H9 (cell line): Measurements from ENCODE around the gene CTNNB1. TPM values are rescaled to one million over a fixed set of nuclear protein-coding genes. Genes with fewer than 3 reads are reported as not detected.

ENCODE experiments used
- DNase-seq: peaks from one replicate; pipeline ENCODE4 v3.0.0-alpha.2; 2017
- H2AFZ ChIP-seq: one replicate; pipeline ENCODE4 v1.6.1; 2013; ENCODE audit warnings: mild to moderate bottlenecking, low read length, control low read depth, moderate library complexity
- H2AK5ac ChIP-seq: 2 replicates; pipeline ENCODE4 v1.6.1; 2013; ENCODE audit warnings: low read length, control low read depth, mixed read lengths; ENCODE audit not compliant: insufficient read length
- H2BK120ac ChIP-seq: one replicate; pipeline ENCODE4 v1.6.1; 2013; ENCODE audit warnings: low read depth, mild to moderate bottlenecking, low read length, control low read depth, inconsistent platforms; ENCODE audit not compliant: poor library complexity, severe bottlenecking
- H2BK12ac ChIP-seq: 2 replicates; pipeline ENCODE4 v1.6.1; 2013; ENCODE audit warnings: low read length, control low read depth, mixed read lengths, low read depth; ENCODE audit not compliant: insufficient read length
- H2BK15ac ChIP-seq: 2 replicates; pipeline ENCODE4 v1.6.1; 2013; ENCODE audit warnings: low read depth, low read length, control low read depth
- H2BK20ac ChIP-seq: one replicate; pipeline ENCODE4 v1.6.1; 2013; ENCODE audit warnings: low read depth, mild to moderate bottlenecking, low read length, control low read depth, inconsistent platforms; ENCODE audit not compliant: poor library complexity, severe bottlenecking
- H2BK5ac ChIP-seq: 2 replicates; pipeline ENCODE4 v1.6.1; 2013; ENCODE audit warnings: low read length, control low read depth, mixed read lengths; ENCODE audit not compliant: insufficient read length
- H3K14ac ChIP-seq: 2 replicates; pipeline ENCODE4 v1.6.1; 2013; ENCODE audit warnings: low read length, control low read depth; ENCODE audit not compliant: insufficient read depth
- H3K18ac ChIP-seq: 2 replicates; pipeline ENCODE4 v1.6.1; 2013; ENCODE audit warnings: low read depth, mild to moderate bottlenecking, mixed read lengths, low read length, control low read depth; ENCODE audit not compliant: insufficient read length
- H3K23ac ChIP-seq: 2 replicates; pipeline ENCODE4 v1.6.1; 2013; ENCODE audit warnings: low read length, control low read depth, mixed read lengths, low read depth; ENCODE audit not compliant: insufficient read length
- H3K23me2 ChIP-seq: 2 replicates; pipeline ENCODE4 v1.6.1; 2013; ENCODE audit warnings: low read depth, mild to moderate bottlenecking, mixed read lengths, low read length, control low read depth; ENCODE audit not compliant: insufficient read length, poor library complexity, severe bottlenecking
- H3K27ac ChIP-seq: 2 replicates; pipeline ENCODE4 v1.5.1; 2013; ENCODE audit warnings: low read length, control low read depth, mixed read lengths, low read depth; ENCODE audit not compliant: insufficient read length
- H3K27me3 ChIP-seq: 2 replicates; pipeline ENCODE4 v1.6.1; 2013; ENCODE audit warnings: low read length, control low read depth, inconsistent platforms; ENCODE audit not compliant: insufficient read depth
- H3K4ac ChIP-seq: 2 replicates; pipeline ENCODE4 v1.6.1; 2013; ENCODE audit warnings: low read depth, mild to moderate bottlenecking, control low read depth, inconsistent platforms, low read length, moderate library complexity
- H3K4me1 ChIP-seq: 2 replicates; pipeline ENCODE4 v1.6.1; 2013; ENCODE audit warnings: low read length, control low read depth, inconsistent platforms; ENCODE audit not compliant: insufficient read depth
- H3K4me2 ChIP-seq: 2 replicates; pipeline ENCODE4 v1.6.1; 2013; ENCODE audit warnings: low read length, control low read depth, mixed read lengths; ENCODE audit not compliant: insufficient read length, insufficient read depth
- H3K56ac ChIP-seq: 2 replicates; pipeline ENCODE4 v1.6.1; 2013; ENCODE audit warnings: low read depth, mild to moderate bottlenecking, mixed read lengths, low read length, control low read depth; ENCODE audit not compliant: insufficient read length
- H3K79me1 ChIP-seq: 2 replicates; pipeline ENCODE4 v1.6.1; 2013; ENCODE audit warnings: low read depth, mild to moderate bottlenecking, moderate library complexity, low read length, control low read depth, inconsistent platforms; ENCODE audit not compliant: insufficient read depth, poor library complexity, severe bottlenecking
- H3K79me2 ChIP-seq: 2 replicates; pipeline ENCODE4 v1.6.1; 2013; ENCODE audit warnings: low read length, control low read depth, inconsistent platforms; ENCODE audit not compliant: insufficient read depth
- H3K9ac ChIP-seq: 2 replicates; pipeline ENCODE4 v1.6.1; 2013; ENCODE audit warnings: low read length, control low read depth, mixed read lengths; ENCODE audit not compliant: insufficient read length; ENCODE audit errors: extremely low read depth
- H3K9me3 ChIP-seq: one replicate; pipeline ENCODE4 v1.6.1; 2013; ENCODE audit warnings: low read depth, low read length, inconsistent platforms; ENCODE audit not compliant: control insufficient read depth
- H3T11ph ChIP-seq: one replicate; pipeline ENCODE4 v1.6.1; 2013; ENCODE audit warnings: mild to moderate bottlenecking, low read length, control low read depth, inconsistent platforms
- H4K20me1 ChIP-seq: one replicate; pipeline ENCODE4 v1.6.1; 2013; ENCODE audit not compliant: control insufficient read depth, insufficient read length, insufficient read depth
- H4K5ac ChIP-seq: 2 replicates; pipeline ENCODE4 v1.6.1; 2013; ENCODE audit warnings: low read depth, mild to moderate bottlenecking, mixed read lengths, low read length, control low read depth; ENCODE audit not compliant: insufficient read length
- H4K8ac ChIP-seq: replicated peaks from 2 replicates; pipeline ENCODE4 v1.6.1; 2013; ENCODE audit warnings: low read length, control low read depth, mixed read lengths, low read depth; ENCODE audit not compliant: insufficient read length
- H4K91ac ChIP-seq: 2 replicates; pipeline ENCODE4 v1.6.1; 2013; ENCODE audit warnings: low read depth, mild to moderate bottlenecking, moderate library complexity, mixed read lengths, low read length, control low read depth; ENCODE audit not compliant: insufficient read length
- H3K27ac Mint-ChIP-seq, 3 experiments: 2 replicates in 2 of 3; 3 replicates in 1 of 3; pipeline ENCODE4 v1.8.0; 2020 to 2021; ENCODE audit warnings: mixed read lengths in 3 of 3, mild to moderate bottlenecking in 1 of 3, moderate library complexity in 1 of 3
- H3K27me3 Mint-ChIP-seq: 2 replicates; pipeline ENCODE4 v1.8.0; 2021; ENCODE audit warnings: low read depth, mild to moderate bottlenecking, moderate library complexity, mixed read lengths
- H3K36me3 Mint-ChIP-seq, 3 experiments: 2 replicates in 2 of 3; 3 replicates in 1 of 3; pipeline ENCODE4 v1.8.0; 2020 to 2021; ENCODE audit warnings: low read depth in 3 of 3, mixed read lengths in 3 of 3; ENCODE audit not compliant: insufficient read depth in 1 of 3
- H3K4me1 Mint-ChIP-seq, 2 experiments: 2 replicates each; pipeline ENCODE4 v1.8.0; 2020; ENCODE audit warnings: mixed read lengths in 2 of 2
- H3K4me3 Mint-ChIP-seq, 2 experiments: 2 replicates in 1 of 2; 3 replicates in 1 of 2; pipeline ENCODE4 v1.8.0; 2020 to 2021; ENCODE audit warnings: mild to moderate bottlenecking in 2 of 2, mixed read lengths in 2 of 2, moderate library complexity in 1 of 2
- H3K9me3 Mint-ChIP-seq, 2 experiments: 2 replicates in 1 of 2; 3 replicates in 1 of 2; pipeline ENCODE4 v1.8.0; 2020; ENCODE audit warnings: mild to moderate bottlenecking in 2 of 2, mixed read lengths in 2 of 2, moderate library complexity in 1 of 2
- CTCF ChIP-seq: fragments of 200-600 bp; sonication (generic); conservative IDR thresholded peaks from 3 replicates; pipeline ENCODE4 v1.8.0; 2021; ENCODE audit warnings: antibody characterized with exemption, mild to moderate bottlenecking
- WGBS: extraction: QIAGEN DNeasy Blood & Tissue Kit; methylation state at CpG from one replicate; pipeline ENCODE4 v1.1.7; 2013; ENCODE audit warnings: missing lambda C conversion rate, low lambda C conversion rate, mixed read lengths; ENCODE audit not compliant: insufficient read length; ENCODE audit errors: extremely low coverage; 5-methylcytosine and 5-hydroxymethylcytosine counted together
- total RNA-seq: library from RNA; stranded (reverse); gene quantifications from 2 replicates; pipeline ENCODE4 v1.2.1, GENCODE V29; 2021

CTNNB1 gene
- total RNA-seq, 1 experiment from 2014 or later: 500 TPM

DNA sequence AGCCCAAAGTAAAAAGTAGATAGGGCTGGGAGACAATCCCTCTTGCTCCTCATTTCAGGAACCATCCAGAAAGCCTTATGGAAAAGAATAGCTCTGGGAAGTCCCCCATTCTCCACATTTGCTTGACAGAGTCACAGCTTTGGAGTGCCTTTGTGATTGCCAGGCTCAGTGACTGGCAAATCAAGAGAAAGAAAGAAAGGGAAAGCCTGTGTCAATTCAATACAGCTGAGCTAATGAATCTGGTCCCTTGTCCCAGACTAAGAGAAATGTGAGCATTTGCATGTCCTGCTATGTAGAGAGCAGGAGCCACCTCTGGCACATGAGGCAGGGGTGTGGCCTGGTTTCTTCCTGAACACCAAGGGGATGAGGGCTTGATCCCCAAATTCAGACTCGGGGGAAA is 14.9 kb upstream of the CTNNB1 start:
- Histone ChIP-seq H3K23ac (no peak overlapping the region), H3T11ph (no peak overlapping the region), H3K4me2 (no peak overlapping the region), H3K23me2 (no peaks in the 10 kb centered on the region), H2AFZ (no peak overlapping the region), H4K8ac (no peak overlapping the region), H2BK120ac (no peak overlapping the region), H2BK15ac (no peak overlapping the region), H3K27ac (no peak overlapping the region), H3K9ac (no peak overlapping the region), H2BK5ac (no peak overlapping the region), H3K56ac (no peak overlapping the region), H3K27me3 (no peaks in the 10 kb centered on the region), H3K4me1 (no peaks in the 10 kb centered on the region), H3K4ac (no peak overlapping the region), H3K18ac (no peak overlapping the region), H4K5ac (no peak overlapping the region), H4K91ac (no peak overlapping the region), H3K9me3 (no peaks in the 10 kb centered on the region), H2BK20ac (no peak overlapping the region), H3K79me2 (no peaks in the 10 kb centered on the region), H2AK5ac (no peak overlapping the region), H3K79me1 (no peaks in the 10 kb centered on the region), H4K20me1 (no peaks in the 10 kb centered on the region), H3K14ac (no peak overlapping the region), H2BK12ac (no peak overlapping the region)
- no CpG with 5 or more reads among the region's 1 CpG for WGBS
- no peaks in the 10 kb centered on the region for H3K27me3 Mint-ChIP-seq
- peaks cover 7 to 8% of the 10 kb centered on the region in 2 experiments; a peak in 2 of 4 replicates for H3K4me1 Mint-ChIP-seq
- TF ChIP-seq CTCF: no peak
- no peaks in the 10 kb centered on the region for H3K36me3 Mint-ChIP-seq
- no peaks in the 10 kb centered on the region for H3K9me3 Mint-ChIP-seq
- H3K4me3 Mint-ChIP-seq: no peak overlapping the region
- DNase-seq: no peak
- no peak overlapping the region for H3K27ac Mint-ChIP-seq
